Measurements from ENCODE around the gene ZDHHC3. TPM values are rescaled to one million over a fixed set of nuclear protein-coding genes. Genes with fewer than 3 reads are reported as not detected.
A peak's percentile ranks its signal among the peaks of the same experiment; 100 is the strongest.

Gene ZDHHC3
- total RNA-seq, 1 donor from 2014 or later, result 66.6 TPM

GRCh38 chr3:44981751-44982150, 5.8 kb upstream of the ZDHHC3 start:
- TF ChIP-seq CTCF (IDR thresholded peaks at IDR 0.05; ENCODE audit: insufficient read depth, low read depth, low read length) (no peak), EZH2 (IDR thresholded peaks at IDR 0.05; ENCODE audit: insufficient read depth, low read length) (no peak)
- H3K79me2 ChIP-seq (ENCODE audit: insufficient read depth, low read length), result peaks cover 85% of the 10 kb centered on the region
- no peak for DNase-seq (ENCODE audit: low read depth)
- H3K4me2 ChIP-seq (ENCODE audit: low read length), result no peak overlapping the region
- no peaks in the 10 kb centered on the region for H3K27me3 ChIP-seq (ENCODE audit: insufficient read depth, low read length)
- Mint-ChIP-seq H3K27me3 (ENCODE audit: low read depth, unreplicated experiment) (no peaks in the 10 kb centered on the region), H3K36me3 (ENCODE audit: low read depth, unreplicated experiment) (peaks cover 14% of the 10 kb centered on the region), H3K9me3 (ENCODE audit: unreplicated experiment) (no peaks in the 10 kb centered on the region), H3K27ac (ENCODE audit: unreplicated experiment) (no peak overlapping the region), H3K4me3 (ENCODE audit: unreplicated experiment) (no peak overlapping the region), H3K4me1 (ENCODE audit: low read depth, unreplicated experiment) (peaks cover 26% of the 10 kb centered on the region)
- H3K36me3 ChIP-seq (ENCODE audit: insufficient read depth, low read length), result no peaks in the 10 kb centered on the region
- FAIRE-seq, result no peak
- H2AFZ ChIP-seq (ENCODE audit: low read depth, low read length), result no peak overlapping the region
- no peaks in the 10 kb centered on the region for H3K9me3 ChIP-seq (ENCODE audit: insufficient read depth, low read depth, low read length)
- no peak overlapping the region for H3K9ac ChIP-seq (ENCODE audit: low read length)
- no peak overlapping the region for H3K4me3 ChIP-seq (ENCODE audit: insufficient read depth, low read depth, low read length)
- peaks cover 5% of the 10 kb centered on the region for H3K4me1 ChIP-seq (ENCODE audit: insufficient read depth, low read length)
- H4K20me1 ChIP-seq (ENCODE audit: insufficient read depth, low read length), result peaks cover 65% of the 10 kb centered on the region
- no peak overlapping the region for H3K27ac ChIP-seq (ENCODE audit: low read depth, low read length)

- H3K4me1 Mint-ChIP-seq (ENCODE audit: low read depth, unreplicated experiment), result peaks cover 26% of the 10 kb centered on the region
- Histone ChIP-seq H3K4me2 (ENCODE audit: low read length) (no peak overlapping the region), H3K27me3 (ENCODE audit: insufficient read depth, low read length) (no peaks in the 10 kb centered on the region), H3K4me3 (ENCODE audit: insufficient read depth, low read depth, low read length) (no peak overlapping the region), H3K4me1 (ENCODE audit: insufficient read depth, low read length) (peaks cover 5% of the 10 kb centered on the region), H3K79me2 (ENCODE audit: insufficient read depth, low read length) (peaks cover 90% of the 10 kb centered on the region), H2AFZ (ENCODE audit: low read depth, low read length) (no peak overlapping the region), H3K9me3 (ENCODE audit: insufficient read depth, low read depth, low read length) (no peaks in the 10 kb centered on the region), H4K20me1 (ENCODE audit: insufficient read depth, low read length) (peaks cover 65% of the 10 kb centered on the region), H3K36me3 (ENCODE audit: insufficient read depth, low read length) (no peaks in the 10 kb centered on the region), H3K27ac (ENCODE audit: low read depth, low read length) (no peak overlapping the region), H3K9ac (ENCODE audit: low read length) (no peak overlapping the region)
- FAIRE-seq (no peak), DNase-seq (ENCODE audit: low read depth) (peak; percentile 63)
- H3K9me3 Mint-ChIP-seq (ENCODE audit: unreplicated experiment), result no peaks in the 10 kb centered on the region
- no peak overlapping the region for H3K4me3 Mint-ChIP-seq (ENCODE audit: unreplicated experiment)
- peaks cover 14% of the 10 kb centered on the region for H3K36me3 Mint-ChIP-seq (ENCODE audit: low read depth, unreplicated experiment)
- H3K27me3 Mint-ChIP-seq (ENCODE audit: low read depth, unreplicated experiment), result no peaks in the 10 kb centered on the region
- TF ChIP-seq EZH2 (IDR thresholded peaks at IDR 0.05; ENCODE audit: insufficient read depth, low read length), result no peak
- TF ChIP-seq CTCF (IDR thresholded peaks at IDR 0.05; ENCODE audit: insufficient read depth, low read depth, low read length), result no peak
- H3K27ac Mint-ChIP-seq (ENCODE audit: unreplicated experiment), result no peak overlapping the region
Observed at GRCh38 chr3:44981220-44981619, 5.2 kb upstream of the ZDHHC3 start.

GRCh38 chr3:44974416-44974815, 1.6 kb downstream of the ZDHHC3 start:
- TF ChIP-seq EZH2 (IDR thresholded peaks at IDR 0.05; ENCODE audit: insufficient read depth, low read length), result no peak
- TF ChIP-seq CTCF (IDR thresholded peaks at IDR 0.05; ENCODE audit: insufficient read depth, low read depth, low read length), result no peak
- H3K27ac Mint-ChIP-seq (ENCODE audit: unreplicated experiment), result no peak overlapping the region
- no peaks in the 10 kb centered on the region for H3K9me3 Mint-ChIP-seq (ENCODE audit: unreplicated experiment)
- H2AFZ ChIP-seq (ENCODE audit: low read depth, low read length), result no peak overlapping the region
- no peaks in the 10 kb centered on the region for H3K9me3 ChIP-seq (ENCODE audit: insufficient read depth, low read depth, low read length)
- no peak for FAIRE-seq
- no peak for DNase-seq (ENCODE audit: low read depth)
- H3K4me3 Mint-ChIP-seq (ENCODE audit: unreplicated experiment), result peak overlapping the region; percentile 97
- peak overlapping the region; percentile 94 for H3K9ac ChIP-seq (ENCODE audit: low read length)
- peaks cover 7% of the 10 kb centered on the region for H3K4me1 Mint-ChIP-seq (ENCODE audit: low read depth, unreplicated experiment)
- H3K36me3 ChIP-seq (ENCODE audit: insufficient read depth, low read length), result no peaks in the 10 kb centered on the region
- no peak overlapping the region for H3K27ac ChIP-seq (ENCODE audit: low read depth, low read length)
- peaks cover 52% of the 10 kb centered on the region for H4K20me1 ChIP-seq (ENCODE audit: insufficient read depth, low read length)
- H3K27me3 Mint-ChIP-seq (ENCODE audit: low read depth, unreplicated experiment), result no peaks in the 10 kb centered on the region
- peak overlapping the region; percentile 93 for H3K4me3 ChIP-seq (ENCODE audit: insufficient read depth, low read depth, low read length)
- no peaks in the 10 kb centered on the region for H3K36me3 Mint-ChIP-seq (ENCODE audit: low read depth, unreplicated experiment)
- H3K27me3 ChIP-seq (ENCODE audit: insufficient read depth, low read length), result no peaks in the 10 kb centered on the region
- peaks cover 12% of the 10 kb centered on the region for H3K4me1 ChIP-seq (ENCODE audit: insufficient read depth, low read length)
- peaks cover 91% of the 10 kb centered on the region for H3K79me2 ChIP-seq (ENCODE audit: insufficient read depth, low read length)
- H3K4me2 ChIP-seq (ENCODE audit: low read length), result peak overlapping the region; percentile 100
